ENCODE results near the gene KRT7. TPM values are rescaled to one million over a fixed set of nuclear protein-coding genes. Genes with fewer than 3 reads are reported as not detected.

KRT7 gene
- polyA plus RNA-seq, 1 of the 3 experiments (the other 2 are of a cell fraction), result 5.4 TPM

DNA sequence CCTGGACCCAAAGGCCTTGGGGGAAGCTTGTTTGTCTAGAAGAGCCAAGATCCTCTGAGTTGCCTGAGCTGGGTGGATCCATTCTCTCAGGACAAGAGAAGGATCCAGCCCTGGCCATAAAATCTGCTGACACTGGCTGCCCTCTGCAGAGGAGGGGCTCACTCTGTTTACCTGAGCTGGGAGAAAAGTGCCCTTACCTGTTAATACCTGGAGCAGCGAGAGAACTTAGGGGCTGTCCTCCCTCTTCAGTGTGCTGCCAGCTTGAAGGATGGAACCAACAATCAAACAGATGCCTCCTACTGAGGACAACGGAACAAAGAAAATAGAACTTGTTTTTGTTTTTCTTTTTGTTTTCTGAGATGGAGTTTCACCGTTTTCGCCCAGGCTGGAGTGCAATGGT, 7.3 kb upstream of the KRT7 start:
- H3F3A ChIP-seq (replicated peaks; ENCODE audit: insufficient read depth), result peaks cover 44% of the 10 kb centered on the region
- 97% methylated on average over 4 of the region's 4 CpGs for WGBS (ENCODE audit: low lambda C conversion rate)
- H3K9me3 ChIP-seq, result peaks cover 4% of the 10 kb centered on the region; the same call in 1 of the 2 replicates
- CTCF ChIA-PET, result interaction anchor here (1.7 to 4.0 kb wide), 3 partner anchors 12 to 69 kb away, joined by 5 to 14 read pairs (median 7); no protein-coding TSS in a partner anchor
- no peaks in the 10 kb centered on the region for H3K9me2 ChIP-seq
- H2AFZ ChIP-seq (ENCODE audit: low read depth), result no peak overlapping the region
- no peaks in the 10 kb centered on the region for H3K27me3 ChIP-seq (ENCODE audit: insufficient read depth)
- H3K9ac ChIP-seq, result no peak overlapping the region
- no peak overlapping the region for H3K4me2 ChIP-seq
- no peaks in the 10 kb centered on the region for H3K36me3 ChIP-seq (replicated peaks in 1 of 2; ENCODE audit: control insufficient read depth in 1 of 2, insufficient read depth in 2 of 2, low read length in 1 of 2)
- H4K20me1 ChIP-seq (ENCODE audit: insufficient read depth), result no peaks in the 10 kb centered on the region
- H3K79me2 ChIP-seq (ENCODE audit: insufficient read depth), result no peaks in the 10 kb centered on the region
- no peak for TF ChIP-seq RCOR1 (IDR thresholded peaks at IDR 0.05; ENCODE audit: low read length)
- no peak for TF ChIP-seq RAD21 (IDR thresholded peaks at IDR 0.05; ENCODE audit: low read length)
- TF ChIP-seq ELF1 (IDR thresholded peaks at IDR 0.05), result no peak
- TF ChIP-seq, protein P1, sequence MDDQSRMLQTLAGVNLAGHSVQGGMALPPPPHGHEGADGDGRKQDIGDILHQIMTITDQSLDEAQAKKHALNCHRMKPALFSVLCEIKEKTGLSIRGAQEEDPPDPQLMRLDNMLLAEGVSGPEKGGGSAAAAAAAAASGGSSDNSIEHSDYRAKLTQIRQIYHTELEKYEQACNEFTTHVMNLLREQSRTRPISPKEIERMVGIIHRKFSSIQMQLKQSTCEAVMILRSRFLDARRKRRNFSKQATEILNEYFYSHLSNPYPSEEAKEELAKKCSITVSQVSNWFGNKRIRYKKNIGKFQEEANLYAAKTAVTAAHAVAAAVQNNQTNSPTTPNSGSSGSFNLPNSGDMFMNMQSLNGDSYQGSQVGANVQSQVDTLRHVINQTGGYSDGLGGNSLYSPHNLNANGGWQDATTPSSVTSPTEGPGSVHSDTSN (IDR thresholded peaks at IDR 0.05), result no peak
- TF ChIP-seq, protein P2, sequence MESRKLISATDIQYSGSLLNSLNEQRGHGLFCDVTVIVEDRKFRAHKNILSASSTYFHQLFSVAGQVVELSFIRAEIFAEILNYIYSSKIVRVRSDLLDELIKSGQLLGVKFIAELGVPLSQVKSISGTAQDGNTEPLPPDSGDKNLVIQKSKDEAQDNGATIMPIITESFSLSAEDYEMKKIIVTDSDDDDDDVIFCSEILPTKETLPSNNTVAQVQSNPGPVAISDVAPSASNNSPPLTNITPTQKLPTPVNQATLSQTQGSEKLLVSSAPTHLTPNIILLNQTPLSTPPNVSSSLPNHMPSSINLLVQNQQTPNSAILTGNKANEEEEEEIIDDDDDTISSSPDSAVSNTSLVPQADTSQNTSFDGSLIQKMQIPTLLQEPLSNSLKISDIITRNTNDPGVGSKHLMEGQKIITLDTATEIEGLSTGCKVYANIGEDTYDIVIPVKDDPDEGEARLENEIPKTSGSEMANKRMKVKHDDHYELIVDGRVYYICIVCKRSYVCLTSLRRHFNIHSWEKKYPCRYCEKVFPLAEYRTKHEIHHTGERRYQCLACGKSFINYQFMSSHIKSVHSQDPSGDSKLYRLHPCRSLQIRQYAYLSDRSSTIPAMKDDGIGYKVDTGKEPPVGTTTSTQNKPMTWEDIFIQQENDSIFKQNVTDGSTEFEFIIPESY (IDR thresholded peaks at IDR 0.05; ENCODE audit: borderline replicate concordance, low read depth), result no peak
- TF ChIP-seq RFX5 (IDR thresholded peaks at IDR 0.05; ENCODE audit: low read length), result no peak
- no peak for TF ChIP-seq NRF1 (IDR thresholded peaks at IDR 0.05; ENCODE audit: low read depth, low read length)
- TF ChIP-seq MEF2A (IDR thresholded peaks at IDR 0.05; ENCODE audit: borderline replicate concordance, low read depth), result no peak
- TF ChIP-seq, protein P3, sequence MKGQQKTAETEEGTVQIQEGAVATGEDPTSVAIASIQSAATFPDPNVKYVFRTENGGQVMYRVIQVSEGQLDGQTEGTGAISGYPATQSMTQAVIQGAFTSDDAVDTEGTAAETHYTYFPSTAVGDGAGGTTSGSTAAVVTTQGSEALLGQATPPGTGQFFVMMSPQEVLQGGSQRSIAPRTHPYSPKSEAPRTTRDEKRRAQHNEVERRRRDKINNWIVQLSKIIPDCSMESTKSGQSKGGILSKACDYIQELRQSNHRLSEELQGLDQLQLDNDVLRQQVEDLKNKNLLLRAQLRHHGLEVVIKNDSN (IDR thresholded peaks at IDR 0.05; ENCODE audit: borderline replicate concordance, low read depth), result no peak
- peaks cover 0 to 14% of the 10 kb centered on the region in 2 experiments; a peak in 3 of 4 replicates for H3K4me1 ChIP-seq (ENCODE audit: control insufficient read depth in 1 of 2, insufficient read depth in 2 of 2, low read depth in 1 of 2, low read length in 1 of 2)
- H3K27ac ChIP-seq (ENCODE audit: low read depth in 2 of 2, low read length in 1 of 2), result no peak overlapping the region
- no peak overlapping the region for H3K4me3 ChIP-seq (ENCODE audit: low read depth in 2 of 2, low read length in 1 of 2)
- no peak for DNase-seq
- POLR2A ChIA-PET, result no interaction called here

DNA sequence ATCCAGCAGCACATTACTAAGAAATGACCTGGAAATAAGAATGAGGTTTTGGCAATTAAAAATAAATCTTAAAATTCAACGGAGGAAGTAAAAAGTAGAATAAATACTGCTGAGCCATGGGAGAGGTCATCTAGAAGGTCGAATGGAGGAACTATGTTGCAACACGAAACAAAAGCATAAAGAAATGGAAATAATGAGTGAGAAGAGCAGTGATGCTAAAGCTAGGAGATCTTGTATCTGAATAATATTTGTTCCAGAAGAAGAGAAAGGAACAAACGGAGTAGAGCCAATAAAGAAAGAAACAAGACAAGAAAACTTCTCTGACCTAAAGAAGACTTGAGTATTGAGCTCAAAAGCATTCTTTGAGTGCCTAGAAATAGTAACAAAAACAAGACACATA, 6.6 kb upstream of the KRT7 start:
- Histone ChIP-seq H3K79me2 (ENCODE audit: insufficient read depth) (no peaks in the 10 kb centered on the region), H3K27me3 (ENCODE audit: insufficient read depth) (no peaks in the 10 kb centered on the region), H3K9me3 (peaks cover 4% of the 10 kb centered on the region; the same call in 1 of the 2 replicates), H3K9me2 (no peaks in the 10 kb centered on the region), H3K9ac (no peak overlapping the region), H3K27ac (ENCODE audit: low read depth in 2 of 2, low read length in 1 of 2) (no peak overlapping the region), H2AFZ (ENCODE audit: low read depth) (no peak overlapping the region), H3K4me2 (no peak overlapping the region), H3F3A (replicated peaks; ENCODE audit: insufficient read depth) (peaks cover 47% of the 10 kb centered on the region), H4K20me1 (ENCODE audit: insufficient read depth) (no peaks in the 10 kb centered on the region), H3K4me1 (ENCODE audit: control insufficient read depth in 1 of 2, insufficient read depth in 2 of 2, low read depth in 1 of 2, low read length in 1 of 2) (peaks cover 0 to 19% of the 10 kb centered on the region in 2 experiments; a peak in 3 of 4 replicates), H3K4me3 (ENCODE audit: low read depth in 2 of 2, low read length in 1 of 2) (no peak overlapping the region), H3K36me3 (replicated peaks in 1 of 2; ENCODE audit: control insufficient read depth in 1 of 2, insufficient read depth in 2 of 2, low read length in 1 of 2) (no peaks in the 10 kb centered on the region)
- DNase-seq, result no peak
- POLR2A ChIA-PET, result no interaction called here
- TF ChIP-seq, protein P4, sequence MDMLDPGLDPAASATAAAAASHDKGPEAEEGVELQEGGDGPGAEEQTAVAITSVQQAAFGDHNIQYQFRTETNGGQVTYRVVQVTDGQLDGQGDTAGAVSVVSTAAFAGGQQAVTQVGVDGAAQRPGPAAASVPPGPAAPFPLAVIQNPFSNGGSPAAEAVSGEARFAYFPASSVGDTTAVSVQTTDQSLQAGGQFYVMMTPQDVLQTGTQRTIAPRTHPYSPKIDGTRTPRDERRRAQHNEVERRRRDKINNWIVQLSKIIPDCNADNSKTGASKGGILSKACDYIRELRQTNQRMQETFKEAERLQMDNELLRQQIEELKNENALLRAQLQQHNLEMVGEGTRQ (IDR thresholded peaks at IDR 0.05; ENCODE audit: borderline replicate concordance, low read depth, low read length), result no peak
- TF ChIP-seq FOSL2 (IDR thresholded peaks at IDR 0.05; ENCODE audit: borderline replicate concordance, low read depth) (no peak), NFIC (IDR thresholded peaks at IDR 0.05; ENCODE audit: borderline replicate concordance) (no peak), EP300 (IDR thresholded peaks at IDR 0.05; ENCODE audit: borderline replicate concordance in 1 of 2, low read depth in 1 of 2, low read length in 1 of 2) (no peak), JUND (IDR thresholded peaks at IDR 0.05) (no peak), MEF2A (IDR thresholded peaks at IDR 0.05; ENCODE audit: borderline replicate concordance, low read depth) (no peak)
- TF ChIP-seq, protein P5, sequence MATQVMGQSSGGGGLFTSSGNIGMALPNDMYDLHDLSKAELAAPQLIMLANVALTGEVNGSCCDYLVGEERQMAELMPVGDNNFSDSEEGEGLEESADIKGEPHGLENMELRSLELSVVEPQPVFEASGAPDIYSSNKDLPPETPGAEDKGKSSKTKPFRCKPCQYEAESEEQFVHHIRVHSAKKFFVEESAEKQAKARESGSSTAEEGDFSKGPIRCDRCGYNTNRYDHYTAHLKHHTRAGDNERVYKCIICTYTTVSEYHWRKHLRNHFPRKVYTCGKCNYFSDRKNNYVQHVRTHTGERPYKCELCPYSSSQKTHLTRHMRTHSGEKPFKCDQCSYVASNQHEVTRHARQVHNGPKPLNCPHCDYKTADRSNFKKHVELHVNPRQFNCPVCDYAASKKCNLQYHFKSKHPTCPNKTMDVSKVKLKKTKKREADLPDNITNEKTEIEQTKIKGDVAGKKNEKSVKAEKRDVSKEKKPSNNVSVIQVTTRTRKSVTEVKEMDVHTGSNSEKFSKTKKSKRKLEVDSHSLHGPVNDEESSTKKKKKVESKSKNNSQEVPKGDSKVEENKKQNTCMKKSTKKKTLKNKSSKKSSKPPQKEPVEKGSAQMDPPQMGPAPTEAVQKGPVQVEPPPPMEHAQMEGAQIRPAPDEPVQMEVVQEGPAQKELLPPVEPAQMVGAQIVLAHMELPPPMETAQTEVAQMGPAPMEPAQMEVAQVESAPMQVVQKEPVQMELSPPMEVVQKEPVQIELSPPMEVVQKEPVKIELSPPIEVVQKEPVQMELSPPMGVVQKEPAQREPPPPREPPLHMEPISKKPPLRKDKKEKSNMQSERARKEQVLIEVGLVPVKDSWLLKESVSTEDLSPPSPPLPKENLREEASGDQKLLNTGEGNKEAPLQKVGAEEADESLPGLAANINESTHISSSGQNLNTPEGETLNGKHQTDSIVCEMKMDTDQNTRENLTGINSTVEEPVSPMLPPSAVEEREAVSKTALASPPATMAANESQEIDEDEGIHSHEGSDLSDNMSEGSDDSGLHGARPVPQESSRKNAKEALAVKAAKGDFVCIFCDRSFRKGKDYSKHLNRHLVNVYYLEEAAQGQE (IDR thresholded peaks at IDR 0.05; ENCODE audit: low read depth, low read length), result no peak
- TF ChIP-seq, protein P6, sequence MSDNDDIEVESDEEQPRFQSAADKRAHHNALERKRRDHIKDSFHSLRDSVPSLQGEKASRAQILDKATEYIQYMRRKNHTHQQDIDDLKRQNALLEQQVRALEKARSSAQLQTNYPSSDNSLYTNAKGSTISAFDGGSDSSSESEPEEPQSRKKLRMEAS (IDR thresholded peaks at IDR 0.05; ENCODE audit: low read depth), result no peak
- WGBS (ENCODE audit: low lambda C conversion rate), result 67% methylated on average over 4 of the region's 4 CpGs
- CTCF ChIA-PET, result interaction anchor here (1.2 to 4.0 kb wide), 5 partner anchors 11 to 101 kb away, joined by 3 to 14 read pairs (median 6); no protein-coding TSS in a partner anchor

Measured in SK-N-SH (cell line).